ENCODE measurements around the gene TDG. TPM values are rescaled to one million over a fixed set of nuclear protein-coding genes. Genes with fewer than 3 reads are reported as not detected.

The TDG gene
- total RNA-seq, 1 donor from 2014 or later = 34.2 TPM

- DNase-seq = no peak
- peaks cover 37% of the 10 kb centered on the region for H3K27me3 Mint-ChIP-seq
- intact Hi-C loops (cut with micrococcal nuclease) = no loop called here
- no peaks in the 10 kb centered on the region for H3K4me1 Mint-ChIP-seq
- TF ChIP-seq, protein P1, sequence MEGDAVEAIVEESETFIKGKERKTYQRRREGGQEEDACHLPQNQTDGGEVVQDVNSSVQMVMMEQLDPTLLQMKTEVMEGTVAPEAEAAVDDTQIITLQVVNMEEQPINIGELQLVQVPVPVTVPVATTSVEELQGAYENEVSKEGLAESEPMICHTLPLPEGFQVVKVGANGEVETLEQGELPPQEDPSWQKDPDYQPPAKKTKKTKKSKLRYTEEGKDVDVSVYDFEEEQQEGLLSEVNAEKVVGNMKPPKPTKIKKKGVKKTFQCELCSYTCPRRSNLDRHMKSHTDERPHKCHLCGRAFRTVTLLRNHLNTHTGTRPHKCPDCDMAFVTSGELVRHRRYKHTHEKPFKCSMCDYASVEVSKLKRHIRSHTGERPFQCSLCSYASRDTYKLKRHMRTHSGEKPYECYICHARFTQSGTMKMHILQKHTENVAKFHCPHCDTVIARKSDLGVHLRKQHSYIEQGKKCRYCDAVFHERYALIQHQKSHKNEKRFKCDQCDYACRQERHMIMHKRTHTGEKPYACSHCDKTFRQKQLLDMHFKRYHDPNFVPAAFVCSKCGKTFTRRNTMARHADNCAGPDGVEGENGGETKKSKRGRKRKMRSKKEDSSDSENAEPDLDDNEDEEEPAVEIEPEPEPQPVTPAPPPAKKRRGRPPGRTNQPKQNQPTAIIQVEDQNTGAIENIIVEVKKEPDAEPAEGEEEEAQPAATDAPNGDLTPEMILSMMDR (IDR thresholded peaks at IDR 0.05) = no peak
- CTCF ChIA-PET = no interaction called here
- H3K27ac Mint-ChIP-seq = no peak overlapping the region
- no peak overlapping the region for H3K4me3 Mint-ChIP-seq
- ATAC-seq (ENCODE audit: low read depth) = no peak
- H3K36me3 Mint-ChIP-seq (ENCODE audit: low read depth) = no peaks in the 10 kb centered on the region
- H3K9me3 Mint-ChIP-seq = no peaks in the 10 kb centered on the region
- POLR2A ChIA-PET = no interaction called here
Observed at GRCh38 chr12:104002686-104003085, 37.0 kb downstream of the TDG start.

- POLR2A ChIA-PET = no interaction called here
- H3K27ac Mint-ChIP-seq = no peak overlapping the region
- TF ChIP-seq, protein P1 (IDR thresholded peaks at IDR 0.05) = no peak
- H3K9me3 Mint-ChIP-seq = no peaks in the 10 kb centered on the region
- ATAC-seq (ENCODE audit: low read depth) (no peak), DNase-seq (no peak)
- H3K27me3 Mint-ChIP-seq = peaks cover 41% of the 10 kb centered on the region
- CTCF ChIA-PET = no interaction called here
- H3K4me1 Mint-ChIP-seq = no peaks in the 10 kb centered on the region
- no peaks in the 10 kb centered on the region for H3K36me3 Mint-ChIP-seq (ENCODE audit: low read depth)
- no peak overlapping the region for H3K4me3 Mint-ChIP-seq
- intact Hi-C loops (cut with micrococcal nuclease) = no loop called here
Observed at GRCh38 chr12:104003596-104003995, 37.9 kb downstream of the TDG start.

GRCh38 chr12:104006929-104007328 lies 41.3 kb downstream of the TDG start:
- Mint-ChIP-seq H3K27me3 (peaks cover 24% of the 10 kb centered on the region), H3K9me3 (peaks cover 2% of the 10 kb centered on the region), H3K4me1 (no peaks in the 10 kb centered on the region), H3K27ac (no peak overlapping the region), H3K36me3 (ENCODE audit: low read depth) (no peaks in the 10 kb centered on the region), H3K4me3 (no peak overlapping the region)
- no peak for ATAC-seq (ENCODE audit: low read depth)
- no peak for DNase-seq
- intact Hi-C loops (cut with micrococcal nuclease) = no loop called here
- TF ChIP-seq, protein P1 (IDR thresholded peaks at IDR 0.05) = no peak
- ChIA-PET CTCF (no interaction called here), POLR2A (no interaction called here)

- Mint-ChIP-seq H3K36me3 (ENCODE audit: low read depth) (no peaks in the 10 kb centered on the region), H3K4me1 (no peaks in the 10 kb centered on the region), H3K27me3 (peaks cover 12% of the 10 kb centered on the region), H3K9me3 (peaks cover 2% of the 10 kb centered on the region), H3K27ac (no peak overlapping the region), H3K4me3 (no peak overlapping the region)
- DNase-seq (no peak), ATAC-seq (ENCODE audit: low read depth) (no peak)
- intact Hi-C loops (cut with micrococcal nuclease) = no loop called here
- TF ChIP-seq, protein P1 (IDR thresholded peaks at IDR 0.05) = no peak
- CTCF ChIA-PET = no interaction called here
- POLR2A ChIA-PET = no interaction called here
Observed at GRCh38 chr12:104010121-104010520, 44.4 kb downstream of the TDG start.

DNA sequence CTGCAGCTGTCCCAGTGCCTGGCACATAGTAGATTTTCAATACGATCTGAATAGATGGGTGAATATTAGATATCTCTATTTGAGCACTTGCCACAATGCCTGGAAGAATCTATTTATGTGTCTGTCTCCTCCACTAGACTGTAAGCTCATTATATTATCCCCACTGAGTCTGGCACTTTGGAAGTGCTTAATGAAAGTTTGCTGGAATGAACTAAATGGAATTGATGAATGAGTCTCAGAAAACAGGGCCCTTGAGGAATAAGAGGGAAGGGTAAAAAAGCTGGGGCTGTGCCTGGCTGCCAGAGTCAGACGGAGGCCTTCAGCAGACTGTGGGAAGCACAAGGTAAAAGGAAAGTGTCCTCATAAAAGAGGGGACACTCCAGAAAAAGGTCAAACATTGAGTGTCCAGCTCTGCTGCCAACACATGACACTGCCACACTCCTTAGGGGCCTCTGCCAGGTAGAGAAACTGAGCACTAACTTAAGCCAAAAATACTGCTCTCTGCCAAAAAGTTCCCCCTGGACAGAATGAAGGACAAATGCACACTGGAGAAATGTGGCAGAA lies 45.0 kb downstream of the TDG start:
- intact Hi-C loops (cut with micrococcal nuclease) = no loop called here
- DNase-seq = no peak
- Mint-ChIP-seq H3K4me3 (no peak overlapping the region), H3K9me3 (peaks cover 2% of the 10 kb centered on the region), H3K4me1 (no peaks in the 10 kb centered on the region), H3K27me3 (peaks cover 11% of the 10 kb centered on the region), H3K27ac (no peak overlapping the region), H3K36me3 (ENCODE audit: low read depth) (no peaks in the 10 kb centered on the region)
- ATAC-seq (ENCODE audit: low read depth) = no peak
- ChIA-PET POLR2A (no interaction called here), CTCF (no interaction called here)
- TF ChIP-seq, protein P1 (IDR thresholded peaks at IDR 0.05) = no peak

All from activated B cell treated with CpG ODN at 0.5 μM for 24 hours (primary cell).